HPDE6-E6E7 (cell line): ENCODE measurements around the gene LHFPL2.
"Not testable (repeated sequence)": the region's sequence is repeated elsewhere in the genome, so short reads cannot be mapped to it uniquely, and the experiment has no call there.

Experiments
- DNase-seq: peaks from one replicate; pipeline ENCODE4 v3.0.0; 2011; ENCODE audit warnings: missing footprints; ENCODE audit errors: extremely low spot score

LHFPL2 gene

GRCh38 chr5:78648359-78649210 lies at the start of gene LHFPL2:
TSS of gene LHFPL2 (minus strand) at chr5:78648772. CDS start at chr5:78510213, 138,559 bp downstream.
- DNase-seq: peak; percentile 58

- no peak for DNase-seq
Measured at GRCh38 chr5:78696637-78697036, 48.1 kb upstream of the LHFPL2 start.

GRCh38 chr5:78696052-78696451 lies 47.5 kb upstream of the LHFPL2 start:
- not testable (repeated sequence) for DNase-seq

GRCh38 chr5:78693339-78693738 lies 44.8 kb upstream of the LHFPL2 start:
- no peak for DNase-seq

- DNase-seq: no peak
Measured at GRCh38 chr5:78691084-78691960, 42.8 kb upstream of the LHFPL2 start.

GRCh38 chr5:78690253-78690972 lies 41.8 kb upstream of the LHFPL2 start:
- no peak for DNase-seq

GRCh38 chr5:78689540-78690252 lies 41.1 kb upstream of the LHFPL2 start:
- DNase-seq: no peak

- not testable (repeated sequence) for DNase-seq
Measured at GRCh38 chr5:78687514-78687913, 38.9 kb upstream of the LHFPL2 start.

- not testable (repeated sequence) for DNase-seq
Measured at GRCh38 chr5:78683905-78684304, 35.3 kb upstream of the LHFPL2 start.

GRCh38 chr5:78679905-78680304 lies 31.3 kb upstream of the LHFPL2 start:
- DNase-seq: no peak

- peak; percentile 61 for DNase-seq
Measured at GRCh38 chr5:78677777-78678668, 29.5 kb upstream of the LHFPL2 start.

GRCh38 chr5:78675956-78676730 lies 27.6 kb upstream of the LHFPL2 start:
- DNase-seq: no peak

- not testable (repeated sequence) for DNase-seq
Measured at GRCh38 chr5:78673827-78674226, 25.3 kb upstream of the LHFPL2 start.

- no peak for DNase-seq
Measured at GRCh38 chr5:78672154-78672553, 23.6 kb upstream of the LHFPL2 start.

GRCh38 chr5:78671609-78672008 lies 23.0 kb upstream of the LHFPL2 start:
- no peak for DNase-seq

- DNase-seq: no peak
Measured at GRCh38 chr5:78670701-78671269, 22.2 kb upstream of the LHFPL2 start.

GRCh38 chr5:78669331-78669730 lies 20.8 kb upstream of the LHFPL2 start:
- DNase-seq: no peak

- DNase-seq: no peak
Measured at GRCh38 chr5:78667461-78668103, 19.0 kb upstream of the LHFPL2 start.

GRCh38 chr5:78666975-78667374 lies 18.4 kb upstream of the LHFPL2 start:
- not testable (repeated sequence) for DNase-seq
